ENCODE measurements around the gene RASSF4. TPM values are rescaled to one million over a fixed set of nuclear protein-coding genes. Genes with fewer than 3 reads are reported as not detected.

RASSF4 gene
- total RNA-seq: 67.6 and 72.0 TPM in 2 replicates

- no peak for TF ChIP-seq CTCF (IDR thresholded peaks at IDR 0.05; ENCODE audit: insufficient read depth, low read length, poor library complexity, severe bottlenecking)
- no peak for DNase-seq (ENCODE audit: low read depth)
- H3K27me3 ChIP-seq (ENCODE audit: control insufficient read depth, insufficient read depth, low read length): no peaks in the 10 kb centered on the region
- H3K36me3 ChIP-seq (ENCODE audit: control insufficient read depth, insufficient read depth, low read length): no peaks in the 10 kb centered on the region
- peak within 1 kb of the TSS; percentile 66 for H3K4me3 ChIP-seq (ENCODE audit: low read depth, low read length)
Measured at GRCh38 chr10:44959247-44960087, at the start of gene RASSF4. Gene RASSF4, plus strand, starts transcription at chr10:44959802. Its CDS starts 10,401 bp downstream, at chr10:44970203.

- H3K36me3 ChIP-seq (ENCODE audit: control insufficient read depth, insufficient read depth, low read length): no peaks in the 10 kb centered on the region
- H3K4me3 ChIP-seq (ENCODE audit: low read depth, low read length): no peak overlapping the region
- peaks cover 23% of the 10 kb centered on the region for H3K27me3 ChIP-seq (ENCODE audit: control insufficient read depth, insufficient read depth, low read length)
- no peak for TF ChIP-seq CTCF (IDR thresholded peaks at IDR 0.05; ENCODE audit: insufficient read depth, low read length, poor library complexity, severe bottlenecking)
- DNase-seq (ENCODE audit: low read depth): no peak
Measured at GRCh38 chr10:44909910-44910309, 49.7 kb upstream of the RASSF4 start.

GRCh38 chr10:44910602-44911001, 49.0 kb upstream of the RASSF4 start:
- Histone ChIP-seq H3K4me3 (ENCODE audit: low read depth, low read length) (no peak overlapping the region), H3K36me3 (ENCODE audit: control insufficient read depth, insufficient read depth, low read length) (no peaks in the 10 kb centered on the region), H3K27me3 (ENCODE audit: control insufficient read depth, insufficient read depth, low read length) (peaks cover 23% of the 10 kb centered on the region)
- no peak for DNase-seq (ENCODE audit: low read depth)
- TF ChIP-seq CTCF (IDR thresholded peaks at IDR 0.05; ENCODE audit: insufficient read depth, low read length, poor library complexity, severe bottlenecking): no peak

- no peak for TF ChIP-seq CTCF (IDR thresholded peaks at IDR 0.05; ENCODE audit: insufficient read depth, low read length, poor library complexity, severe bottlenecking)
- Histone ChIP-seq H3K4me3 (ENCODE audit: low read depth, low read length) (no peak within 1 kb of the TSS), H3K36me3 (ENCODE audit: control insufficient read depth, insufficient read depth, low read length) (no peaks in the 10 kb centered on the region), H3K27me3 (ENCODE audit: control insufficient read depth, insufficient read depth, low read length) (peaks cover 24% of the 10 kb centered on the region)
- peak; percentile 64 for DNase-seq (ENCODE audit: low read depth)
Measured at GRCh38 chr10:44911081-44911540, 48.5 kb upstream of the RASSF4 start, which contains the start of gene TMEM72. Gene TMEM72, plus strand, starts transcription at chr10:44911337. Its CDS starts 176 bp downstream, at chr10:44911513.

- no peaks in the 10 kb centered on the region for H3K36me3 ChIP-seq (ENCODE audit: control insufficient read depth, insufficient read depth, low read length)
- H3K27me3 ChIP-seq (ENCODE audit: control insufficient read depth, insufficient read depth, low read length): peaks cover 17% of the 10 kb centered on the region
- no peak for TF ChIP-seq CTCF (IDR thresholded peaks at IDR 0.05; ENCODE audit: insufficient read depth, low read length, poor library complexity, severe bottlenecking)
- H3K4me3 ChIP-seq (ENCODE audit: low read depth, low read length): no peak overlapping the region
- DNase-seq (ENCODE audit: low read depth): no peak
Measured at GRCh38 chr10:44911951-44912350, 47.7 kb upstream of the RASSF4 start.
